Measurements from ENCODE around the gene TBC1D25.
A peak's percentile ranks its signal among the peaks of the same experiment; 100 is the strongest.
"Not testable (repeated sequence)": the region's sequence is repeated elsewhere in the genome, so short reads cannot be mapped to it uniquely, and the experiment has no call there.

TBC1D25 gene

DNA sequence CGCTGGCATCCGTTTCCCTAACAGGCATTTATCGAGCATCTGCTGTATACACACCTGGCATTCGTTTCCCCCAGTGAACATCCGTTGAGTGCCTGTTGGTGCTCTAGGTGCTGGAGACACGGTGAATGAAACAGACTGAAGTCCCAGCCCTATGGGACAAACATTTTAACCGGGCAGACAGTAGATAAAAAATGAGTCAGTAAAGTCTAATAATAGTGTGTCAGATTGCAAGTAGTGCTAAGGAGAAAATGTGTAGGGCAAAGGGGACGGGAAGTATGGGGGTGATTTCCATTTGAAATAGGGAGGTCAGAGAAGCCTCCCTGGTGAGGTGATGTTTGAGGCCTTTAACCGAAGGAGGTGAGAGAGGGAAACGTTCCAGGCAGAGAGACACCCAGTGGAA, 23.2 kb upstream of the TBC1D25 start:
- no peak for DNase-seq (ENCODE audit: low spot score)

DNA sequence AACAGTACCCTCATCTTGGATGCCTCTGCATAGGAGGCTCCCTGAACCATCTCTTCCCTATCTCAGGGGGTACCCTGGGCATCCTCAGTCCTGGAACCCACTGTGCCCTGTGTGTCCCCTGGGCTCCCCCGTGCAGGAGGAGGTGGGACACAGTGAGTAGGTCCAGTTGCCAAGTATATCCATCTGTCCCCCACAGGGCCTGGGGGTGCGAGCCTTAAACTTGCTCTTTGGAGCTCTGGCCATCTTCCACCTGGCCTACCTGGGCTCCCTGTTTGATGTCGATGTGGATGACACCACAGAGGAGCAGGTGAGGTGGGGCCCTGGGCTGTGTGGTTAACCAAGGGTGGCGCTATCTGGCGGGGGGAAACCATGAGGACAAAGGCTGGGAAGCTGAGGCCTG, 22.5 kb upstream of the TBC1D25 start:
- no peak for DNase-seq (ENCODE audit: low spot score)

DNA sequence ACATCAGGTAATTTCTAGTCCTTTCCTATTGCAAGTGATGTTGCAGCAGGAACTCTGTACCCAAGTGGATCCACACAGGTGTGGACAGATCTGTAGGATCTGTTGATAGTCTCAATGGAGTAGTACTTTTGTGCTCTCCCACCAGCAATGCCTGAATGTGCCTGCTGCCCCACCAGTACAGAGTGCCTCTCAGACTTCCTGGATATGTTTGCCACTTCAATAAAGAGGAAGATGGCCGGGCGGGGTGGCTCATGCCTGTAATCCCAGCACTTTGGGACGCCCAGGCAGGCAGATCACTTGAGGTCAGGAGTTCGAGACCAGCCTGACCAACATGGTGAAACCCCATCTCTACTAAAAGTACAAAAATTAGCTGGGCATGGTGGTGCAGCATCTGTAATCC, 20.0 kb upstream of the TBC1D25 start:
- DNase-seq (ENCODE audit: low spot score) = not testable (repeated sequence)

GRCh38 chrX:48520455-48520854, 19.1 kb upstream of the TBC1D25 start:
- no peak for DNase-seq (ENCODE audit: low spot score)

DNA sequence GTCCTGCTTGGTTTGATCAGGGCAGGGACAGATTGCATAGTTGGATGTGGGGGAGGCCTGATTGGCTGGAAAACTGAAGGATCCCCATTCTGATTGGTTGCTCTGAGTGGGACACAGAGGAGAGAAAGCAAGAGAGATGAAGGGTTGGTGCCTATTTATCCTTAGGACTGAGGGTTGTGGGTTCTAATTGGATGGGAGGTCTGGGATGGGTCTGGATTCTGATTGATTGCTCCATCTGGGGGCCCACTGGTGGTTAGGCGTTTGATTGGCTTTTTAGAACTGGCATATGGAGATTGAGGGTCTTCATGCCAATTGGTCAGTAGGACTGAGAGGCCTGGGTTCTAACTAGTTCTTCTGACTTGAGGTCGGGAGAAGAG, 18.6 kb upstream of the TBC1D25 start:
- no peak for DNase-seq (ENCODE audit: low spot score)

DNA sequence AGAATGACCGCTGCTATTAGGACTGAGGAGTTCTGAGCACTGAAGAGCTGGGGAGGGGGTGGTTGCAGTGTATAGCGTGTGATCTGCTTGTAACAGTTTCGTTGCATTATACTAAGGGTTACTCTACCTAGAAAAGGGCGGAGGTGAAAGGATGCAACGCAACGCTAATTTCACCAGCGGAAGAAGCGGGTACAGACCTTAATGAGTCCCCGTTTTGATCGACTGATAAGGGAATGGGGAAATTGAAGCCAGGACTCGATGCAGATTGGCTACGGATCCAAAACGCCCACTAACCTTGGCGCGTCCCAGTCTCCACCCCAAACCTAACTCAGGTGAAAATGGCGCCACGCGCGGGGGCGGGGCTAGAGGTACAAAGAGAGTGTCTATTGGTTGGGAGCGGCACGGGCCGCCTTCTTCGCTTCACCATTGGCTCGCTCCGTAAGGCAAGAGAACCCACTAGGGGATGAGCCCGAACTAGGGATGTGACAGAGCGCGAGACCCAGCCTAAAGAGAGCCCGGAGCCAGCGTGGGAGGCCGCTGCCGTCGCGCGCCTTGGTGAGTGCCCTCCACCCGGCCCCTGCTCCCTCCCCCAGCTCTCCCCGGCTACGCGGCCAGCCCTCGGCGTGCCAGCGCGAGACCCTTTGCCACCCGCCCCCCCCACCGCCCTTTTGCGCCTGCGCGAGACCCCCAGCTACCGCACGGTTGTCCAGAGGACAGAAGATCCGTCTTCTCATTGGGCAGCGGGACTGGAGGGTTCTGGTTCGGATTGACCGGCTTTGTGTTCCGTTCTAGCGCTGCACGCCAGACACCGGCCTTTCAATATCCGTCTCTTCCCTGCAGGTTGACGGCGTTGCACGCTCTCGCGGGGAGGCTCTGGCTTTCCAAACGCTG, 17.9 kb upstream of the TBC1D25 start, which contains the start of gene EBP:
Gene EBP (plus strand): TSS at position 456 of the 891 bp plus-strand sequence. CDS start 1,964 bp downstream, outside the sequence.
- DNase-seq (ENCODE audit: low spot score) = peak; percentile 90

DNA sequence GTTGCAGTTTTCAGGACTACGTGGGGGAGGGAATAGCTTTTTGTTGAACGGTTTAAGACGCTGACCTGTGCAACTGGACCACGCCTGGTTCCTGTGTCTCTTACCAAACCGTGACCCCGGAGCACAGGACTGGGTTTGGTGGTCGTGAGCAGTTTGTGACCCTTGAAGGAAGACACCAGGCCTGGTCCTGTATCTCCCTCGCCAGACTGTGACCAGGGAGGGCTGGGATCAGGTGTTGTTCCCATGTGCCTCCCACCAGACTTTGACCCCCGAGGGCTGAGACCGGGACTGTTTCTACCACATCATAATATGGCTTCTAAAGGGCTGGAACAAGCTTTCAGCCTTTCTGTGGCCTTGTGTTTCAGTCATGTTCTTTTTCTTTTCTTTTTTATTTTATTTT, 17.2 kb upstream of the TBC1D25 start:
- no peak for DNase-seq (ENCODE audit: low spot score)

- no peak for DNase-seq (ENCODE audit: low spot score)
Observed at GRCh38 chrX:48523682-48524081, 15.8 kb upstream of the TBC1D25 start.

GRCh38 chrX:48525853-48526252, 13.7 kb upstream of the TBC1D25 start:
- not testable (repeated sequence) for DNase-seq (ENCODE audit: low spot score)

GRCh38 chrX:48530736-48531135, 8.8 kb upstream of the TBC1D25 start:
- peak; percentile 6 for DNase-seq (ENCODE audit: low spot score)

DNA sequence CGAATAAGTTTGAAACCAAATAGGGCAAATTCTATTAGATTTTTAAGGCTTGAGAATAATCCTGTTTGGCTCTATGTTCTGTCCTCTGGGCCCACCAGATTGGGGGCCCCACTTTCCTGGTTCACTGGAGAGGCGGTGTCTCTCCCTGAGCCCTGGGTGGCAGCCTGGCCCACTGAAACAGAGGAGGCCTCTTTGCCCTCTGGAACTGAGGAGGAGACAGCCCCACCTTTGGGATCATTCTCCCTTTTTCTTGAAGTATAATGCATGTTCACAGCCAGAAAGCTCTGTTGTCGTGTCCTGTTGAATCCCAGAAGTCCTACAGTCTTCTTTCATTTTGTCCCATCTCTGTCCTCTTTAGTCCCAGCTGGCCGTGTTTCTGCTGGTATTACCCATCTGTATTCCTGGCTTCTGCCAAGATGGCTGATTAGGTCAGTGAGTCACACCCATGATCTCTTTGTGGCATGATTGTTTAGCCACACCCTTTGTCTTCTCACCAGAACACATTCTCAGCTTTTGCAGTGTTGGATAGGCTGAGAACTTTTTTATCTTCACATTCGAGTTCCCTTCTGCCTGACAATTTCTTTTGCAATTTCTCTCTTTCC, 8.1 kb upstream of the TBC1D25 start:
- peak; percentile 52 for DNase-seq (ENCODE audit: low spot score)

GRCh38 chrX:48532161-48532560, 7.4 kb upstream of the TBC1D25 start:
- no peak for DNase-seq (ENCODE audit: low spot score)

- no peak for DNase-seq (ENCODE audit: low spot score)
Observed at GRCh38 chrX:48533165-48533564, 6.3 kb upstream of the TBC1D25 start.

- DNase-seq (ENCODE audit: low spot score) = no peak
Observed at GRCh38 chrX:48538641-48539344, 721 bp upstream of the TBC1D25 start.

DNA sequence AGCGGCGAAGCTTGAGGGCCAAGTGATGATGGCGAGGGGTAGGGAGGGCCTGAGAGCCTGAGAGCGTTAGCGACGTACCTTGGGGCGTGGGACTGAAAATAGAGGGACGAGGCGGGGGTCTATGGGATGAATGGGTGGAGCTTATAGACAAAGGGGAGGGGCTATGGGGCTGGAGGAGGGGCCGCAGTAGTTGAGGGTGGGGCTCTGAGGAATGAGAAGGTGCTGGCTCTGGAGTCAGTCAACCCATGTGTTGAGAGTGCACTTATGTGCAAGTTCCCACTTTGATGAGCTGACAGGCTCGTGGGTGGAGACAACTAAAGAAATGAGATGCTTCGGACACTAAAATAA, 488 bp downstream of the TBC1D25 start:
- no peak for DNase-seq (ENCODE audit: low spot score)

- peak; percentile 35 for DNase-seq (ENCODE audit: low spot score)
Observed at GRCh38 chrX:48540480-48540879, 966 bp downstream of the TBC1D25 start.

DNA sequence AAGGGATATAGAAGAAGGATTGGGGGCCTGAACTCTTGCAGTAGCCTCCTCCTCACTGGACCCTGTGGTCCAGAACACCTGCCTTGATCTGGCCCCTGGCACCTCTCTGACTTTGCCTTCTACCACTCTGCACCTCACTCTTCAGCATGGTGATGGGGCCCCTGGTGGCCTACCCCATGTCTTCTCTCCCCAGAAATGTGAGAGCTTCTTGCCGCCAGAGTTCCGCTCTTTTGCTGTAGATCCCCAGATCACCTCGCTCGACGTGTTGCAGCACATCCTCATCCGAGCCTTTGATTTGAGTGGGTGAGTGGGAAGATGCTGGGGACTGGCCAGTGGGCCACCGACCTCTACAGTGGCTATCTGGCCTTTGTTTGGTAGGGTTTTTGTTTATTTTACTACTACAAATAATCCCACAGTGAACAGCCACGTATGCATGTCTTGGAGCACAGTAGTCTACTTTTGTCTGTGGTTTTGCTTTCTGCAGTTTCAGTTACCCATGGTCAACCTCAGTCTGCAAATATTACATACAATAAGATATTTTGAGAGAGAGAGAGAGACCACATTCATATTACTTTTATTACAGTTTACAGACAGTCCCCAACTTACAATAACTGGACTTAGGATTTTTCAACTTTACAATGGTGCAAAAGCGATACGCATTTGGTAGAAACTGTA, 1.8 kb downstream of the TBC1D25 start:
- no peak for DNase-seq (ENCODE audit: low spot score)

DNA sequence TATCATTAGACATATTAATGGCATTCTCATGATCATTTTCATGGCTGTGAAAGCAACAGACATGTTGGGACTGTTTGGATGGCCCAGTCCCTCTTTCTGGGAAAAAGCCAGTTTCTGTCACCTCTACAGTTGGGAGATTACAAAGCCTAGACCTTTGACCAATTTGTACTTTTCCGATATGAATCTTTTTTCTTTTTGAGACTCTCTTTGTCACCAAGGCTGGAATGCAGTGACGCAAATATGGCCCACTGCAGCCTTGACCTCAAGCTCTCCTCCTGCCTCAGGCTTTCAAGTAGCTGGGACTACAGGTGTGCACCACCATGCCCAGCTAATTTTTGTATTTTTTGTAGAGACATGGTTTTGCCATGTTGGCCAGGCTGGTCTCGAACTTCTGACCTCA, 9.4 kb downstream of the TBC1D25 start:
- no peak for DNase-seq (ENCODE audit: low spot score)

DNA sequence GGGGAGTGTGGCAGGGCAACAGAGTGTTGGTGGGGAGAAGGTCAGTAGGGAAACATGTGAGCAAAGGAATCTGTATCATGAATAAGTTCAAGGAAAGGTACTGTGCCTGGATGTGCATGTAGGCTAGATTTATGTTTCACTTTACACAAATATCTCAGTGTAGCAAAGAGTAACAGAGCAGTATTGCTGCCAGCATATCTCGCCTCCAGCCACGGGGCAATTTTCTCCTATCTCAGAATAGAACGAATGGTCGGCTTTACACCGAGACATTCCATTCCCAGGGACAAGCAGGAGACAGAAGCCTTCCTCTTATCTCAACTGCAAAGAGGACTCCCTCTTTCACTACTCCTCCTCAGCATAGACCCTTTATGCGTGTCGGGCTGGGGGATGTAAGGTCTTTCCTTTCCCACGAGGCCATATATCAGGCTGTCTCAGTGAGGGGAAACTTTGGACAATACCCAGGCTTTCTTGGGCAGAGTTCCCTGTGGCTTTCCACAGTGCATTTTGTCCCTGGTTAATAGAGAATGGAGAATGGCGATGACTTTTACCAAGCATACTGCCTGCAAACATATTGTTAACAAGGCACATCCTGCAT, 16.3 kb downstream of the TBC1D25 start:
- DNase-seq (ENCODE audit: low spot score) = not testable (repeated sequence)

- DNase-seq (ENCODE audit: low spot score) = peak; percentile 80
Observed at GRCh38 chrX:48558271-48558670, 18.8 kb downstream of the TBC1D25 start.

DNA sequence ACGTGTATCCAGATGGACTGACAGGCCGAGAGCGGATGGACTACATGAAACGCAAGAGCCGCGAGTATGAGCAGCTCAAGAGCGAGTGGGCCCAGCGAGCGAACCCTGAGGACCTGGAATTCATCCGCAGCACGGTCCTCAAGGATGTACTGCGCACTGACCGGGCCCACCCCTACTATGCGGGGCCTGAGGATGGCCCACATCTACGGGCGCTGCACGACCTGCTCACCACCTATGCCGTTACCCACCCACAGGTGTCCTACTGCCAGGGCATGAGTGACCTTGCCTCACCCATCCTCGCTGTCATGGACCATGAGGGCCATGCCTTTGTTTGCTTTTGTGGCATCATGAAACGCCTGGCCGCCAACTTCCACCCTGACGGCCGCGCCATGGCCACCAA, 20.1 kb downstream of the TBC1D25 start:
- DNase-seq (ENCODE audit: low spot score) = no peak

- no peak for DNase-seq (ENCODE audit: low spot score)
Observed at GRCh38 chrX:48560056-48560455, 20.5 kb downstream of the TBC1D25 start.
